Caco-2 (cell line): ENCODE measurements around the gene ZNF280C. TPM values are rescaled to one million over a fixed set of nuclear protein-coding genes. Genes with fewer than 3 reads are reported as not detected.

Source experiments
- BruUV-seq: library from RNA; stranded (reverse); fragments of 400-500 nt; replicated peaks from 2 replicates; lab custom pipeline; 2021; lab: Mats Ljungman, UMichigan
- CTCF ChIA-PET: fragments of 300-600 bp; sonication (Branson Sonifier 250); formaldehyde crosslinking; loops from one replicate; lab custom pipeline; 2022; ENCODE audit warnings: antibody characterized with exemption; lab: Charles Lee
- POLR2A ChIA-PET: fragments of 300-600 bp; sonication (Branson Sonifier 250); formaldehyde crosslinking; loops from one replicate; lab custom pipeline; 2022; ENCODE audit warnings: antibody characterized with exemption; lab: Charles Lee
- DNase-seq, 2 experiments: peaks; one replicate each; pipeline versions ENCODE4 v3.0.0 to v3.0.0-alpha.2; 2020 to 2022
- H3K27me3 ChIP-seq: replicated peaks from 2 replicates; pipeline ENCODE4 v1.6.0; 2011; ENCODE audit warnings: low read length; ENCODE audit not compliant: control insufficient read depth, insufficient read depth
- H3K36me3 ChIP-seq: 2 replicates; pipeline ENCODE4 v1.5.1; 2011; ENCODE audit warnings: low read length; ENCODE audit not compliant: control insufficient read depth, insufficient read depth
- H3K4me1 ChIP-seq: fragments of 250-450 bp; sonication (Bioruptor Pico); 2 replicates; pipeline ENCODE4 v1.5.1; 2020; ENCODE audit warnings: mild to moderate bottlenecking
- H3K4me3 ChIP-seq: 2 replicates; pipeline ENCODE4 v1.5.1; 2011; ENCODE audit warnings: low read depth, mild to moderate bottlenecking, control low read depth, low read length
- H3K9me3 ChIP-seq: fragments of 250-450 bp; sonication (Bioruptor Pico); 2 replicates; pipeline ENCODE4 v1.5.1; 2020; ENCODE audit warnings: mild to moderate bottlenecking, moderate library complexity
- H3K27ac Mint-ChIP-seq: one replicate; pipeline ENCODE4 v1.8.0; 2022; ENCODE audit warnings: mixed read lengths; ENCODE audit not compliant: unreplicated experiment
- H3K27me3 Mint-ChIP-seq: one replicate; pipeline ENCODE4 v1.8.0; 2022; ENCODE audit warnings: mixed read lengths; ENCODE audit not compliant: insufficient read depth, unreplicated experiment
- H3K36me3 Mint-ChIP-seq: one replicate; pipeline ENCODE4 v1.8.0; 2022; ENCODE audit warnings: mild to moderate bottlenecking, mixed read lengths; ENCODE audit not compliant: insufficient read depth, unreplicated experiment
- H3K4me1 Mint-ChIP-seq: one replicate; pipeline ENCODE4 v1.8.0; 2022; ENCODE audit warnings: low read depth, mixed read lengths; ENCODE audit not compliant: unreplicated experiment
- H3K4me3 Mint-ChIP-seq: one replicate; pipeline ENCODE4 v1.8.0; 2022; ENCODE audit warnings: mild to moderate bottlenecking, moderate library complexity, mixed read lengths; ENCODE audit not compliant: unreplicated experiment
- H3K9me3 Mint-ChIP-seq: one replicate; pipeline ENCODE4 v1.8.0; 2022; ENCODE audit warnings: mixed read lengths; ENCODE audit not compliant: unreplicated experiment
- intact Hi-C: fragments of 100-400 bp; cut with micrococcal nuclease; formaldehyde crosslinking; loops from one replicate; pipeline ENCODE4 v1.10.0; 2022; ENCODE audit not compliant: unreplicated experiment
- total RNA-seq: library from RNA; stranded (reverse); gene quantifications from 2 replicates; pipeline ENCODE4 v1.2.3, GENCODE V29; 2022
- TF ChIP-seq, protein P1 (sequence below), 2 experiments: fragments of 200-600 bp in 1 of 2; IDR thresholded peaks; 1 replicate in 1 of 2; 2 replicates in 1 of 2; pipeline versions ENCODE4 v1.5.1 to v1.8.0; 2011 to 2022; ENCODE audit warnings: antibody characterized with exemption in 1 of 2, control low read depth in 1 of 2, inconsistent platforms in 1 of 2, low read depth in 1 of 2, low read length in 1 of 2, mild to moderate bottlenecking in 1 of 2, moderate library complexity in 1 of 2; ENCODE audit not compliant: insufficient read depth in 1 of 2, severe bottlenecking in 1 of 2, unreplicated experiment in 1 of 2

Gene ZNF280C
- total RNA-seq, 1 experiment from 2014 or later = 6.4 TPM

GRCh38 chrX:130301977-130302376 lies 33.3 kb upstream of the ZNF280C start:
- H3K4me1 ChIP-seq = no peaks in the 10 kb centered on the region
- H3K9me3 ChIP-seq = no peaks in the 10 kb centered on the region
- Mint-ChIP-seq H3K27me3 (peaks cover 2% of the 10 kb centered on the region), H3K36me3 (no peaks in the 10 kb centered on the region), H3K27ac (no peak overlapping the region), H3K9me3 (no peaks in the 10 kb centered on the region), H3K4me1 (no peaks in the 10 kb centered on the region), H3K4me3 (no peak overlapping the region)
- TF ChIP-seq, protein P1, sequence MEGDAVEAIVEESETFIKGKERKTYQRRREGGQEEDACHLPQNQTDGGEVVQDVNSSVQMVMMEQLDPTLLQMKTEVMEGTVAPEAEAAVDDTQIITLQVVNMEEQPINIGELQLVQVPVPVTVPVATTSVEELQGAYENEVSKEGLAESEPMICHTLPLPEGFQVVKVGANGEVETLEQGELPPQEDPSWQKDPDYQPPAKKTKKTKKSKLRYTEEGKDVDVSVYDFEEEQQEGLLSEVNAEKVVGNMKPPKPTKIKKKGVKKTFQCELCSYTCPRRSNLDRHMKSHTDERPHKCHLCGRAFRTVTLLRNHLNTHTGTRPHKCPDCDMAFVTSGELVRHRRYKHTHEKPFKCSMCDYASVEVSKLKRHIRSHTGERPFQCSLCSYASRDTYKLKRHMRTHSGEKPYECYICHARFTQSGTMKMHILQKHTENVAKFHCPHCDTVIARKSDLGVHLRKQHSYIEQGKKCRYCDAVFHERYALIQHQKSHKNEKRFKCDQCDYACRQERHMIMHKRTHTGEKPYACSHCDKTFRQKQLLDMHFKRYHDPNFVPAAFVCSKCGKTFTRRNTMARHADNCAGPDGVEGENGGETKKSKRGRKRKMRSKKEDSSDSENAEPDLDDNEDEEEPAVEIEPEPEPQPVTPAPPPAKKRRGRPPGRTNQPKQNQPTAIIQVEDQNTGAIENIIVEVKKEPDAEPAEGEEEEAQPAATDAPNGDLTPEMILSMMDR (IDR thresholded peaks at IDR 0.05; ENCODE audit: insufficient read depth in 1 of 2, low read depth in 1 of 2, low read length in 1 of 2, severe bottlenecking in 1 of 2, unreplicated experiment in 1 of 2) = no peak
- no TSS peak for BruUV-seq
- POLR2A ChIA-PET = no interaction called here
- no peaks in the 10 kb centered on the region for H3K36me3 ChIP-seq
- DNase-seq = no peak
- intact Hi-C loops = no loop called here
- no peak overlapping the region for H3K4me3 ChIP-seq
- CTCF ChIA-PET = no interaction called here
- H3K27me3 ChIP-seq = no peaks in the 10 kb centered on the region

DNA sequence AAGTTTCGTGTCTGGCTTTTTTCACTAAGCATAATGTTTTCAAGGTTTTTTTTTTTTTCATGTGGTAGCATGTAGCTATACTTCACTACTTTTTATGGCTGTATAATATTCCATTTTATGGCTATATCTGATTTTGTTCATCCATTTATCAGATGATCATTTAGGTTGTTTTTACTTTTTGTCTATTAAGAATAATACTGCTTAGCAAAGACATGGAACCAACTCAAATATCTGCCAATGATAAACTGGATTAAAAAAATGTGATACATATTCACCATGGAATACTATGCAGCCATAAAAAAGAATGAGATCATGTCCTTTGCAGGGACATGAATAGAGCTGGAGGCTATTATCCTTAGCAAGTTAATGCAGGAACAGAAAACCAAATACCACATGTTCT lies 32.7 kb upstream of the ZNF280C start:
- peaks cover 2% of the 10 kb centered on the region for H3K27me3 Mint-ChIP-seq
- no peak overlapping the region for H3K4me3 Mint-ChIP-seq
- no peaks in the 10 kb centered on the region for H3K36me3 ChIP-seq

DNA sequence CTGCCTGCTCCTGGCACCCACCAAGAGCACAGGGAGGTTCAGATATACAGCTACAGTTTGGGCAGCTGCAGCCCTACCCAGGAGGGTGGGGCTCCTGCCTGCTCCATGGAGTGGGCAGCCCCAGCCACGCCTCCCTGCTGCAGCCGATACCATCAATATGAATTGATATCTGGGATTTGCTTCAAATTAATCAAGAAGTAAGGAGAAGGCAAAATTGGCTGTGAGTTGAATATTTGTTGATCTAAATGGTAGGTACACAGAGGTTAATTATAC lies 31.2 kb upstream of the ZNF280C start:
- POLR2A ChIA-PET = no interaction called here

More for the DNA sequence above, 32.7 kb upstream of the ZNF280C start:
- BruUV-seq = no TSS peak
- Histone ChIP-seq H3K4me1 (no peaks in the 10 kb centered on the region), H3K27me3 (no peaks in the 10 kb centered on the region), H3K4me3 (no peak overlapping the region), H3K9me3 (no peaks in the 10 kb centered on the region)
- ChIA-PET CTCF (no interaction called here), POLR2A (no interaction called here)
- H3K36me3 Mint-ChIP-seq = no peaks in the 10 kb centered on the region
- no peaks in the 10 kb centered on the region for H3K4me1 Mint-ChIP-seq
- no peak overlapping the region for H3K27ac Mint-ChIP-seq
- intact Hi-C loops = no loop called here
- no peak for DNase-seq
- TF ChIP-seq, protein P1 (IDR thresholded peaks at IDR 0.05; ENCODE audit: insufficient read depth in 1 of 2, low read depth in 1 of 2, low read length in 1 of 2, severe bottlenecking in 1 of 2, unreplicated experiment in 1 of 2) = no peak
- H3K9me3 Mint-ChIP-seq = no peaks in the 10 kb centered on the region

More for the DNA sequence above, 31.2 kb upstream of the ZNF280C start:
- TF ChIP-seq, protein P1 (IDR thresholded peaks at IDR 0.05; ENCODE audit: insufficient read depth in 1 of 2, low read depth in 1 of 2, low read length in 1 of 2, severe bottlenecking in 1 of 2, unreplicated experiment in 1 of 2) = no peak
- intact Hi-C loops = no loop called here
- no peak overlapping the region for H3K4me3 ChIP-seq
- no peaks in the 10 kb centered on the region for H3K27me3 ChIP-seq
- H3K27ac Mint-ChIP-seq = no peak overlapping the region
- H3K27me3 Mint-ChIP-seq = peaks cover 2% of the 10 kb centered on the region
- no peaks in the 10 kb centered on the region for H3K9me3 ChIP-seq
- H3K4me1 ChIP-seq = no peaks in the 10 kb centered on the region
- H3K36me3 Mint-ChIP-seq = no peaks in the 10 kb centered on the region
- H3K4me3 Mint-ChIP-seq = no peak overlapping the region
- DNase-seq = no peak
- BruUV-seq = no TSS peak
- no peaks in the 10 kb centered on the region for H3K36me3 ChIP-seq
- H3K9me3 Mint-ChIP-seq = no peaks in the 10 kb centered on the region
- CTCF ChIA-PET = no interaction called here
- no peaks in the 10 kb centered on the region for H3K4me1 Mint-ChIP-seq
